ENCODE data around the gene PSMD13.
"Not testable (repeated sequence)": the region's sequence is repeated elsewhere in the genome, so short reads cannot be mapped to it uniquely, and the experiment has no call there.

PSMD13 gene

DNA sequence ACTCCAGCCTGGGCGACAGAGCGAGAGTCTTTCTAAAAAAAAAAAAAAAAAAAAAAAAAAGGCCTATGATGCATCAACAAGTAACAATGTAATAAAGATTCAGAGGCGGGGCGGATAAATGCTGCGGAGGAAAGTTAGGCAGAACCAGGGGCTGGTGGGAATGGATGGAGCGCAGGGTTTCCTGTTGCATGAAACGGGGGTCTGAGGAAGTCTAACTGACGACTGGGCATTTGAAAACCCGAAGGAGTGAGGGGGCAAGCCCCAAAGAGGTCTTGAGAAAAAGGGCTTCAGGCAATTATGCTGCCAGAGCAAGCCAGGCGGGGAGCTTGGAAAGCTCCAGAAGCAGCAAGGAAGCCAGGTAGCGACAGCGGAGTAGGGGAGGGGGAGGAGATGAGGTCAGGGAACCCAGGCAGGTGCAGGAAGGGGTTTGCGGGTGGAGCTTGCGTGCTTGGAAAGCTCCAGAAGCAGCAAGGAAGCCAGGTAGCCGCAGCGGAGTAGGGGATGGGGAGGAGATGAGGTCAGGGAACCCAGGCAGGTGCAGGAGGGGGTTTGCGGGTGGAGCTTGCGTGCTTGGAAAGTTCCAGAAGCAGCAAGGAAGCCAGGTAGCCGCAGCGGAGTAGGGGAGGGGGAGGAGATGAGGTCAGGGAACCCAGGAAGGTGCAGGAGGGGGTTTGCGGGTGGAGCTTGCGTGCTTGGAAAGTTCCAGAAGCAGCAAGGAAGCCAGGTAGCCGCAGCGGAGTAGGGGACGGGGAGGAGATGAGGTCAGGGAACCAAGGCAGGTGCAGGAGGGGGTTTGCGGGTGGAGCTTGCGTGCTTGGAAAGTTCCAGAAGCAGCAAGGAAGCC, 50.4 kb downstream of the PSMD13 start:
- Histone ChIP-seq H3K9ac (ENCODE audit: low read depth, low read length, poor library complexity) (peak overlapping the region; percentile 10), H3K23ac (ENCODE audit: low read depth, low read length, poor library complexity) (peak overlapping the region; percentile 69), H3K4me1 (ENCODE audit: control insufficient read depth in 2 of 2, insufficient read depth in 1 of 2, low read depth in 1 of 2, low read length in 2 of 2) (peaks cover 20 to 29% of the 10 kb centered on the region in 2 donors), H2BK5ac (ENCODE audit: low read length) (peak overlapping the region; percentile 29), H3K18ac (ENCODE audit: low read length) (peak overlapping the region; percentile 94), H2AK5ac (ENCODE audit: low read depth, low read length) (peak overlapping the region; percentile 72), H3K27me3 (ENCODE audit: control insufficient read depth in 3 of 3, insufficient read depth in 3 of 3, low read depth in 1 of 3, low read length in 3 of 3) (peaks cover 0 to 14% (median 0%) of the 10 kb centered on the region in 3 experiments), H2BK15ac (ENCODE audit: low read length) (peak overlapping the region; percentile 65), H2BK12ac (ENCODE audit: low read length) (peak overlapping the region; percentile 91)
- H2BK120ac ChIP-seq (ENCODE audit: low read depth, low read length); H2AFZ ChIP-seq (ENCODE audit: low read length); H3K79me1 ChIP-seq (ENCODE audit: low read depth, low read length); DNase-seq (ENCODE audit: low spot score); H3K36me3 ChIP-seq (replicated peaks in 1 of 2; ENCODE audit: control insufficient read depth in 2 of 2, insufficient read depth in 2 of 2, low read length in 2 of 2); H3K4me2 ChIP-seq (ENCODE audit: insufficient read depth, low read length, poor library complexity, severe bottlenecking); H3K14ac ChIP-seq (ENCODE audit: low read length); H3K27ac ChIP-seq (replicated peaks; ENCODE audit: low read length); H4K8ac ChIP-seq (ENCODE audit: low read depth, low read length); H3K9me3 ChIP-seq (replicated peaks in 1 of 2; ENCODE audit: control insufficient read depth in 2 of 2, insufficient read depth in 1 of 2, low read depth in 1 of 2, low read length in 2 of 2); H3K4ac ChIP-seq (ENCODE audit: low read length); H4K91ac ChIP-seq (ENCODE audit: low read depth, low read length, poor library complexity); H3K4me3 ChIP-seq (ENCODE audit: low read length in 2 of 2): not testable (repeated sequence)
- no CpG with 5 or more reads among the region's 27 CpGs for WGBS, 2 donors (ENCODE audit: extremely low coverage in 2 of 2, insufficient read length in 2 of 2, insufficient replicate concordance in 1 of 2)

DNA sequence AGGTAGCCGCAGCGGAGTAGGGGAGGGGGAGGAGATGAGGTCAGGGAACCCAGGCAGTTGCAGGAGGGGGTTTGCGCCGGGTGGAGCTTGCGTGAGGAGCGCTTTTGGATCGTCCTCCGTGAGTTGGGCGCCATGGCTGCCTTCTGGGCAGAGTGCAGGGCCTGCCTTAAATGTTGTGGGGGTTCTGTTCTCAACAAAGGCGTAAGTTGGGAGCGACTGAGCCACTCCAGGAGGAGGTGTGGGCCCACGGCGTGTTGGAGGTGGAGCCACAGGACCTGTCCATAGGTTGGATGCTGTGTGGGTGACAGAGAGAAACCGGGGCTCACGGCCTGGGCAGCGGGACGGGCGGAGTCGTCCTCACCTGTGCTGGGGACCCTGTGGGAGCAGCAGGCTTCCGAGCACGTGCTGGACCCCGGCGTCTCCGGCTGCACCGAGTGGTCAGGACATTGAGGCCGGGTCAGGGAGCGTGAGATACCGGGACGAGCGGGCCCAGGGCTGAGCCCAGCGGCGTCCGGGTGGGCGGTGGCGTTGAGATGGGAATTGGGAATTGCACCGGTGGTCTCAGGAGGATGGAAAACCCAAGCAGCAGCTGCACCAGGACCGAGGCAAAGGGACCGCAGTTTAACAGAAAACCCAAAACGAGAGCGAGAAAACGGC, 51.2 kb downstream of the PSMD13 start:
- Histone ChIP-seq H3K79me1 (ENCODE audit: low read depth, low read length) (peaks cover 7% of the 10 kb centered on the region), H2AK5ac (ENCODE audit: low read depth, low read length) (peak overlapping the region; percentile 100), H3K27ac (replicated peaks; ENCODE audit: low read length) (no peak overlapping the region), H3K9me3 (replicated peaks in 1 of 2; ENCODE audit: control insufficient read depth in 2 of 2, insufficient read depth in 1 of 2, low read depth in 1 of 2, low read length in 2 of 2) (no peaks in the 10 kb centered on the region), H4K91ac (ENCODE audit: low read depth, low read length, poor library complexity) (peak overlapping the region; percentile 39), H3K14ac (ENCODE audit: low read length) (peak overlapping the region; percentile 94), H3K36me3 (replicated peaks in 1 of 2; ENCODE audit: control insufficient read depth in 2 of 2, insufficient read depth in 2 of 2, low read length in 2 of 2) (peaks cover 10 to 14% of the 10 kb centered on the region in 2 donors), H3K4me3 (ENCODE audit: low read length in 2 of 2) (peak overlapping the region; percentile 54 to 80), H3K4me2 (ENCODE audit: insufficient read depth, low read length, poor library complexity, severe bottlenecking) (peak overlapping the region; percentile 93), H2BK12ac (ENCODE audit: low read length) (peak overlapping the region; percentile 30), H4K8ac (ENCODE audit: low read depth, low read length) (peak overlapping the region; percentile 93), H3K27me3 (ENCODE audit: control insufficient read depth in 3 of 3, insufficient read depth in 3 of 3, low read depth in 1 of 3, low read length in 3 of 3) (peaks cover 0 to 14% (median 0%) of the 10 kb centered on the region in 3 experiments), H2BK15ac (ENCODE audit: low read length) (peak overlapping the region; percentile 65), H2AFZ (ENCODE audit: low read length) (peak overlapping the region; percentile 90), H3K23ac (ENCODE audit: low read depth, low read length, poor library complexity) (peak overlapping the region; percentile 83), H2BK5ac (ENCODE audit: low read length) (peak overlapping the region; percentile 29), H3K9ac (ENCODE audit: low read depth, low read length, poor library complexity) (peak overlapping the region; percentile 80), H3K4ac (ENCODE audit: low read length) (peak overlapping the region; percentile 2), H3K4me1 (ENCODE audit: control insufficient read depth in 2 of 2, insufficient read depth in 1 of 2, low read depth in 1 of 2, low read length in 2 of 2) (peaks cover 18 to 25% of the 10 kb centered on the region in 2 donors), H2BK120ac (ENCODE audit: low read depth, low read length) (peak overlapping the region; percentile 24), H3K18ac (ENCODE audit: low read length) (peak overlapping the region; percentile 94)
- no peak for DNase-seq (ENCODE audit: low spot score)
- WGBS, 2 donors (ENCODE audit: extremely low coverage in 2 of 2, insufficient read length in 2 of 2, insufficient replicate concordance in 1 of 2), result no CpG with 5 or more reads among the region's 41 CpGs

DNA sequence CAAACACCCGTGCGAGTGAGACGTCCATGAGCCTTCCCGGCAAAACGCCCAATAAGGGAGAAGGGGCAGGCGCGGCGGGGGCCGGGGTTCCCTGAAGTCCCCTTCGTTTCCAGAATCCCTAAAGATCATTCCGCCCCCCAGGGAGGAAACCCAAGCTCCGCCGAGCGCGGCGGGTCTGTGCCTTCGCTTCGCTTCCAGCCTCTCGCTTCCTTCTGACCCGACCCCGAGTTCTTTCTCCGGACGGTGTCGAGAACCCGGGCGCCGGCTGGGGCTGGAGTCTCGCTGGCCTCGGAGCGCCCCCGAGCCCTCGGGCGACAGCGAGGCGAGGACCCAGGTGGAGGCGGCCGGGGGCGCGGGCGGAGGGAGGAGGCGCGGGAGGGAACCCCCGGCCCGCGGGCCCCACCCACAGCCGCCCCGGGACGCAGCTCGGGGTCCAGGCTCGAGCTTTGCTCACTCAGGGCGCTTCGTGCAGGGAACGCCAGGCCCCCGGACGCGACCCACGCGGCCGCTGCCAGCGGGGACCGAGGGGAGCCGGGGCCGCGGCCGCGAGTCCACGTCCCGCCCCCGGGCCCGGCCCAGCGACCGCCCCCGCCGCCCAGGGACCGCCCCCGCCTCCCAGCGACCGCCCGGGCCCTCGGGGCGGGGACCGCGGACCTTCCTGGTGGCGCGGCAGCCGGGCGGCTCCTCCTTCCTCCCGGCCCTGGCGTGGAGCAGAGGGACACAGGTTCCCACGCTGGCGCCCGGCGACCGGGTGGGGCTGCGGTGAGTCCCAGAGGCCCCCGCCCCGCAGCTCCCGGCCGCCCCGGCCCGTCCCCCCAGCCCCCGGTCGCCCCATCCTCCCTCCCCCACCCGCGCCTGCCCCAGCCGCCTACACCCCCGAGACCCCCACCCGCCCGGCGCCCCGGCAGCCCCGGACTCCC, 52.0 kb downstream of the PSMD13 start, which contains the start of gene PGGHG:
Gene PGGHG (plus strand): TSS at position 649 of the 920 bp plus-strand sequence. CDS start 691 bp downstream, outside the sequence.
- WGBS, 2 donors (ENCODE audit: extremely low coverage in 2 of 2, insufficient read length in 2 of 2, insufficient replicate concordance in 1 of 2), result no CpG with 5 or more reads among the region's 112 CpGs
- Histone ChIP-seq H3K23ac (ENCODE audit: low read depth, low read length, poor library complexity) (peak within 1 kb of the TSS; percentile 96), H4K91ac (ENCODE audit: low read depth, low read length, poor library complexity) (peak within 1 kb of the TSS; percentile 39), H3K27ac (replicated peaks; ENCODE audit: low read length) (no peak within 1 kb of the TSS), H3K4ac (ENCODE audit: low read length) (peak within 1 kb of the TSS; percentile 98), H3K9ac (ENCODE audit: low read depth, low read length, poor library complexity) (peak within 1 kb of the TSS; percentile 80), H4K8ac (ENCODE audit: low read depth, low read length) (peak within 1 kb of the TSS; percentile 93), H3K36me3 (replicated peaks in 1 of 2; ENCODE audit: control insufficient read depth in 2 of 2, insufficient read depth in 2 of 2, low read length in 2 of 2) (peaks cover 17 to 21% of the 10 kb centered on the region in 2 donors), H3K27me3 (ENCODE audit: control insufficient read depth in 3 of 3, insufficient read depth in 3 of 3, low read depth in 1 of 3, low read length in 3 of 3) (peaks cover 0 to 14% (median 0%) of the 10 kb centered on the region in 3 experiments), H3K4me1 (ENCODE audit: control insufficient read depth in 2 of 2, insufficient read depth in 1 of 2, low read depth in 1 of 2, low read length in 2 of 2) (peaks cover 18 to 24% of the 10 kb centered on the region in 2 donors), H3K9me3 (replicated peaks in 1 of 2; ENCODE audit: control insufficient read depth in 2 of 2, insufficient read depth in 1 of 2, low read depth in 1 of 2, low read length in 2 of 2) (no peaks in the 10 kb centered on the region), H2BK15ac (ENCODE audit: low read length) (peak within 1 kb of the TSS; percentile 92), H3K4me2 (ENCODE audit: insufficient read depth, low read length, poor library complexity, severe bottlenecking) (peak within 1 kb of the TSS; percentile 93), H2AK5ac (ENCODE audit: low read depth, low read length) (peak within 1 kb of the TSS; percentile 100), H3K18ac (ENCODE audit: low read length) (peak within 1 kb of the TSS; percentile 94), H2BK5ac (ENCODE audit: low read length) (peak within 1 kb of the TSS; percentile 42), H3K79me1 (ENCODE audit: low read depth, low read length) (peaks cover 7% of the 10 kb centered on the region), H2BK12ac (ENCODE audit: low read length) (peak within 1 kb of the TSS; percentile 95), H3K4me3 (ENCODE audit: low read length in 2 of 2) (peak within 1 kb of the TSS; percentile 54 to 80), H2BK120ac (ENCODE audit: low read depth, low read length) (peak within 1 kb of the TSS; percentile 67), H2AFZ (ENCODE audit: low read length) (peak within 1 kb of the TSS; percentile 90), H3K14ac (ENCODE audit: low read length) (peak within 1 kb of the TSS; percentile 94)
- no peak for DNase-seq (ENCODE audit: low spot score)
